ENCODE measurements around the gene ADGRB3.

DNA sequence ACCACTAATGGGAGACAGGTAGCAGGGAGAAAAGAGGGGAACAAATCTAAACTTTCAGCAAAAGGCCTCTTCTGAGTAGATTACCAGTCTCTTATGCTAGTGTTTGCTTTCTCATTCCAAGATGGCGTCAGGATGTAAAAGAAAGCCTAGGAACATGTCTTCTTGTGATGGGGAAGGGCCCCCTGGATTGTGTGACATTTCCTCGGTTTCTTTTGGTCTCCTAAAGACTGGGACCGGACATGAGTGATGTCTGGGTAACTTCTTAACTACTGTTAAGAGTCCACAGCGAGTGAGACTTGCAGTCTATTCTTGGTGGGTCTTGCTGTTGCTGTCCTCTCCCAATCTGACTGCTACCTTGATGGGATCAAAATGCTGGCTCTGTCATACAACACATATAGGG lies 60.3 kb downstream of the ADGRB3 start:
- TF ChIP-seq CTCF (IDR thresholded peaks at IDR 0.05 in 8 of 11, conservative IDR thresholded peaks at IDR 0.05 in 3 of 11): no peak
- TF ChIP-seq POLR2AphosphoS5 (IDR thresholded peaks at IDR 0.05): no peak

Measured in spleen (tissue), 7 donors.